Measurements from ENCODE around the gene SPAG16. TPM values are rescaled to one million over a fixed set of nuclear protein-coding genes. Genes with fewer than 3 reads are reported as not detected.

SPAG16 gene
- total RNA-seq, 4 donors from 2014 or later = 1.1 to 8.8 (median 6.3) TPM

- in situ Hi-C loops (cut with MboI; ENCODE audit: low sequenced_read_pairs in 4 of 4) = no loop called here
- ATAC-seq (no peak), DNase-seq (no peak)
- intact Hi-C loops (cut with DNase I; ENCODE audit: low total_unique reads) = no loop called here
- no peaks in the 10 kb centered on the region for H3K9me3 ChIP-seq
- H3K27ac ChIP-seq = no peak overlapping the region
- no peaks in the 10 kb centered on the region for H3K4me1 ChIP-seq
- H3K4me3 ChIP-seq = no peak overlapping the region
- TF ChIP-seq POLR2A (IDR thresholded peaks at IDR 0.05) (no peak), CTCF (IDR thresholded peaks at IDR 0.05 in 4 of 5, conservative IDR thresholded peaks at IDR 0.05 in 1 of 5) (no peak)
- no peaks in the 10 kb centered on the region for H3K27me3 ChIP-seq
- no peaks in the 10 kb centered on the region for H3K36me3 ChIP-seq
These were observed 993.6 kb downstream of the SPAG16 start for GRCh38 chr2:214277880-214278279.

- Histone ChIP-seq H3K4me3 (no peak overlapping the region), H3K27ac (no peak overlapping the region), H3K4me1 (no peaks in the 10 kb centered on the region), H3K36me3 (no peaks in the 10 kb centered on the region), H3K9me3 (no peaks in the 10 kb centered on the region), H3K27me3 (no peaks in the 10 kb centered on the region)
- DNase-seq = no peak
- intact Hi-C loops (cut with DNase I; ENCODE audit: low total_unique reads) (no loop called here), in situ Hi-C loops (cut with MboI; ENCODE audit: low sequenced_read_pairs in 4 of 4) (no loop called here)
- no peak for ATAC-seq
- TF ChIP-seq POLR2A (IDR thresholded peaks at IDR 0.05) = no peak
- no peak for TF ChIP-seq CTCF (IDR thresholded peaks at IDR 0.05 in 4 of 5, conservative IDR thresholded peaks at IDR 0.05 in 1 of 5)
These were observed 1001.7 kb downstream of the SPAG16 start for GRCh38 chr2:214286011-214286410.

GRCh38 chr2:214293593-214293992 is 1009.3 kb downstream of the SPAG16 start:
- intact Hi-C loops (cut with DNase I; ENCODE audit: low total_unique reads) = no loop called here
- no peak overlapping the region for H3K4me3 ChIP-seq
- TF ChIP-seq CTCF (IDR thresholded peaks at IDR 0.05 in 4 of 5, conservative IDR thresholded peaks at IDR 0.05 in 1 of 5) (no peak), POLR2A (IDR thresholded peaks at IDR 0.05) (no peak)
- H3K27ac ChIP-seq = no peak overlapping the region
- H3K9me3 ChIP-seq = peaks cover 0 to 3% (median 0%) of the 10 kb centered on the region in 3 donors
- H3K27me3 ChIP-seq = no peaks in the 10 kb centered on the region
- DNase-seq = no peak
- H3K36me3 ChIP-seq = no peaks in the 10 kb centered on the region
- no peak for ATAC-seq
- in situ Hi-C loops (cut with MboI; ENCODE audit: low sequenced_read_pairs in 4 of 4) = no loop called here
- H3K4me1 ChIP-seq = no peaks in the 10 kb centered on the region

- intact Hi-C loops (cut with DNase I; ENCODE audit: low total_unique reads) (no loop called here), in situ Hi-C loops (cut with MboI; ENCODE audit: low sequenced_read_pairs in 4 of 4) (no loop called here)
- Histone ChIP-seq H3K36me3 (no peaks in the 10 kb centered on the region), H3K27ac (no peak overlapping the region), H3K4me1 (no peaks in the 10 kb centered on the region), H3K27me3 (no peaks in the 10 kb centered on the region), H3K4me3 (no peak overlapping the region), H3K9me3 (peaks cover 0 to 3% (median 0%) of the 10 kb centered on the region in 3 donors)
- TF ChIP-seq CTCF (IDR thresholded peaks at IDR 0.05 in 4 of 5, conservative IDR thresholded peaks at IDR 0.05 in 1 of 5) (no peak), POLR2A (IDR thresholded peaks at IDR 0.05) (no peak)
- no peak for DNase-seq
- ATAC-seq = no peak
These were observed 1010.2 kb downstream of the SPAG16 start for GRCh38 chr2:214294426-214294825.

GRCh38 chr2:214297423-214297822 is 1013.2 kb downstream of the SPAG16 start:
- no peak for ATAC-seq
- Histone ChIP-seq H3K4me1 (no peaks in the 10 kb centered on the region), H3K36me3 (no peaks in the 10 kb centered on the region), H3K27me3 (no peaks in the 10 kb centered on the region), H3K27ac (no peak overlapping the region), H3K4me3 (no peak overlapping the region), H3K9me3 (peaks cover 0 to 3% (median 0%) of the 10 kb centered on the region in 3 donors)
- in situ Hi-C loops (cut with MboI; ENCODE audit: low sequenced_read_pairs in 4 of 4) (no loop called here), intact Hi-C loops (cut with DNase I; ENCODE audit: low total_unique reads) (no loop called here)
- DNase-seq = no peak
- TF ChIP-seq CTCF (IDR thresholded peaks at IDR 0.05 in 4 of 5, conservative IDR thresholded peaks at IDR 0.05 in 1 of 5) (no peak), POLR2A (IDR thresholded peaks at IDR 0.05) (no peak)
